Dendritic cell treated with granulocyte-macrophage colony-stimulating factor and Interleukin-4, amounts not matched to agents 40 ng/mL and 50 ng/mL, for 4 days (primary cell): ENCODE results near the gene CD200R1.
"Not testable (repeated sequence)": the region's sequence is repeated elsewhere in the genome, so short reads cannot be mapped to it uniquely, and the experiment has no call there.

Source experiments
- H3K27ac Mint-ChIP-seq: one replicate; pipeline ENCODE4 v1.8.0; 2022; ENCODE audit warnings: mild to moderate bottlenecking, mixed read lengths
- H3K27me3 Mint-ChIP-seq: one replicate; pipeline ENCODE4 v1.8.0; 2022; ENCODE audit warnings: mild to moderate bottlenecking, mixed read lengths
- H3K36me3 Mint-ChIP-seq: one replicate; pipeline ENCODE4 v1.8.0; 2022; ENCODE audit warnings: low read depth, mixed read lengths
- H3K4me1 Mint-ChIP-seq: one replicate; pipeline ENCODE4 v1.8.0; 2022; ENCODE audit warnings: low read depth, mixed read lengths
- H3K4me3 Mint-ChIP-seq: one replicate; pipeline ENCODE4 v1.8.0; 2022; ENCODE audit warnings: mild to moderate bottlenecking, moderate library complexity, mixed read lengths
- H3K9me3 Mint-ChIP-seq: one replicate; pipeline ENCODE4 v1.8.0; 2022; ENCODE audit warnings: mixed read lengths
- intact Hi-C: fragments of 100-400 bp; cut with micrococcal nuclease; formaldehyde crosslinking; loops from one replicate; pipeline ENCODE4 v1.15.0; 2022

CD200R1 gene

GRCh38 chr3:112966633-112967032 is 8.3 kb downstream of the CD200R1 start:
- peaks cover 100% of the 10 kb centered on the region for H3K36me3 Mint-ChIP-seq
- H3K9me3 Mint-ChIP-seq, result peaks cover 26% of the 10 kb centered on the region
- peaks cover 90% of the 10 kb centered on the region for H3K4me1 Mint-ChIP-seq
- intact Hi-C loops, result loop anchor here (5.0 kb wide), 2 partner anchors 34 to 149 kb away; no protein-coding TSS in a partner anchor
- H3K27me3 Mint-ChIP-seq, result no peaks in the 10 kb centered on the region
- H3K27ac Mint-ChIP-seq, result peak overlapping the region; percentile 89
- peak overlapping the region; percentile 74 for H3K4me3 Mint-ChIP-seq

- intact Hi-C loops, result loop anchor here (5.0 kb wide), 2 partner anchors 33 to 148 kb away; no protein-coding TSS in a partner anchor
- H3K9me3 Mint-ChIP-seq, result peaks cover 26% of the 10 kb centered on the region
- H3K27me3 Mint-ChIP-seq, result no peaks in the 10 kb centered on the region
- peaks cover 95% of the 10 kb centered on the region for H3K36me3 Mint-ChIP-seq
- peak overlapping the region; percentile 89 for H3K27ac Mint-ChIP-seq
- H3K4me3 Mint-ChIP-seq, result peak overlapping the region; percentile 50
- H3K4me1 Mint-ChIP-seq, result peaks cover 83% of the 10 kb centered on the region
Observed at GRCh38 chr3:112965656-112966055, 9.2 kb downstream of the CD200R1 start.

- H3K9me3 Mint-ChIP-seq, result peaks cover 26% of the 10 kb centered on the region
- no peaks in the 10 kb centered on the region for H3K27me3 Mint-ChIP-seq
- intact Hi-C loops, result no loop called here
- H3K4me3 Mint-ChIP-seq, result no peak overlapping the region
- peaks cover 65% of the 10 kb centered on the region for H3K4me1 Mint-ChIP-seq
- H3K36me3 Mint-ChIP-seq, result peaks cover 75% of the 10 kb centered on the region
- H3K27ac Mint-ChIP-seq, result no peak overlapping the region
Observed at GRCh38 chr3:112963683-112964082, 11.2 kb downstream of the CD200R1 start.

GRCh38 chr3:112958811-112959560 is 15.9 kb downstream of the CD200R1 start:
- peaks cover 45% of the 10 kb centered on the region for H3K4me1 Mint-ChIP-seq
- peaks cover 73% of the 10 kb centered on the region for H3K36me3 Mint-ChIP-seq
- H3K9me3 Mint-ChIP-seq, result peaks cover 25% of the 10 kb centered on the region
- intact Hi-C loops, result no loop called here
- peak overlapping the region; percentile 61 for H3K4me3 Mint-ChIP-seq
- H3K27me3 Mint-ChIP-seq, result no peaks in the 10 kb centered on the region
- peak overlapping the region; percentile 79 for H3K27ac Mint-ChIP-seq

GRCh38 chr3:112956351-112956750 is 18.6 kb downstream of the CD200R1 start:
- intact Hi-C loops, result no loop called here
- H3K4me3 Mint-ChIP-seq, result no peak overlapping the region
- H3K36me3 Mint-ChIP-seq, result peaks cover 59% of the 10 kb centered on the region
- peaks cover 12% of the 10 kb centered on the region for H3K9me3 Mint-ChIP-seq
- peak overlapping the region; percentile 2 for H3K27ac Mint-ChIP-seq
- H3K27me3 Mint-ChIP-seq, result no peaks in the 10 kb centered on the region
- H3K4me1 Mint-ChIP-seq, result peaks cover 35% of the 10 kb centered on the region

- peaks cover 10% of the 10 kb centered on the region for H3K9me3 Mint-ChIP-seq
- H3K4me3 Mint-ChIP-seq, result no peak overlapping the region
- peaks cover 75% of the 10 kb centered on the region for H3K36me3 Mint-ChIP-seq
- H3K27ac Mint-ChIP-seq, result no peak overlapping the region
- H3K27me3 Mint-ChIP-seq, result no peaks in the 10 kb centered on the region
- H3K4me1 Mint-ChIP-seq, result peaks cover 48% of the 10 kb centered on the region
- intact Hi-C loops, result no loop called here
Observed at GRCh38 chr3:112948346-112948838, 26.5 kb downstream of the CD200R1 start.

GRCh38 chr3:112931736-112932521 is 43.0 kb downstream of the CD200R1 start:
- Mint-ChIP-seq H3K27me3 (no peaks in the 10 kb centered on the region), H3K27ac (peak overlapping the region; percentile 76), H3K4me1 (peaks cover 56% of the 10 kb centered on the region), H3K4me3 (no peak overlapping the region), H3K36me3 (peaks cover 90% of the 10 kb centered on the region), H3K9me3 (peaks cover 11% of the 10 kb centered on the region)
- intact Hi-C loops, result loop anchor here (5.0 kb wide), 1 partner anchor 35 kb away; no protein-coding TSS in a partner anchor

GRCh38 chr3:112930771-112931170 is 44.1 kb downstream of the CD200R1 start:
- peaks cover 54% of the 10 kb centered on the region for H3K4me1 Mint-ChIP-seq
- H3K9me3 Mint-ChIP-seq, result peaks cover 9% of the 10 kb centered on the region
- no peak overlapping the region for H3K4me3 Mint-ChIP-seq
- intact Hi-C loops, result loop anchor here (5.0 kb wide), 1 partner anchor 37 kb away; no protein-coding TSS in a partner anchor
- H3K27me3 Mint-ChIP-seq, result no peaks in the 10 kb centered on the region
- peaks cover 90% of the 10 kb centered on the region for H3K36me3 Mint-ChIP-seq
- H3K27ac Mint-ChIP-seq, result no peak overlapping the region

- no peak overlapping the region for H3K4me3 Mint-ChIP-seq
- H3K4me1 Mint-ChIP-seq, result peaks cover 22% of the 10 kb centered on the region
- intact Hi-C loops, result no loop called here
- H3K36me3 Mint-ChIP-seq, result peaks cover 84% of the 10 kb centered on the region
- H3K27ac Mint-ChIP-seq, result no peak overlapping the region
- no peaks in the 10 kb centered on the region for H3K27me3 Mint-ChIP-seq
- H3K9me3 Mint-ChIP-seq, result no peaks in the 10 kb centered on the region
Observed at GRCh38 chr3:112925969-112926368, 48.9 kb downstream of the CD200R1 start.

- Mint-ChIP-seq H3K27ac (no peak overlapping the region), H3K27me3 (no peaks in the 10 kb centered on the region), H3K36me3 (peaks cover 84% of the 10 kb centered on the region), H3K4me1 (peaks cover 22% of the 10 kb centered on the region), H3K4me3 (no peak overlapping the region), H3K9me3 (no peaks in the 10 kb centered on the region)
- intact Hi-C loops, result no loop called here
Observed at GRCh38 chr3:112925560-112925959, 49.3 kb downstream of the CD200R1 start.

- H3K27ac Mint-ChIP-seq, result peak overlapping the region; percentile 25
- H3K4me3 Mint-ChIP-seq, H3K27me3 Mint-ChIP-seq, H3K4me1 Mint-ChIP-seq: not testable (repeated sequence)
- H3K9me3 Mint-ChIP-seq, result peaks cover 42% of the 10 kb centered on the region
- H3K36me3 Mint-ChIP-seq, result peaks cover 89% of the 10 kb centered on the region
- intact Hi-C loops, result loop anchor here (5.0 kb wide), 1 partner anchor 33 kb away; no protein-coding TSS in a partner anchor
Observed at GRCh38 chr3:112919541-112919940, 55.4 kb downstream of the CD200R1 start.

- Mint-ChIP-seq H3K36me3 (peaks cover 47% of the 10 kb centered on the region), H3K4me3 (no peak overlapping the region), H3K27ac (no peak overlapping the region), H3K9me3 (peaks cover 14% of the 10 kb centered on the region), H3K4me1 (peaks cover 50% of the 10 kb centered on the region), H3K27me3 (no peaks in the 10 kb centered on the region)
- intact Hi-C loops, result no loop called here
Observed at GRCh38 chr3:112908252-112908651, 66.7 kb downstream of the CD200R1 start.

GRCh38 chr3:112904786-112905185 is 70.1 kb downstream of the CD200R1 start:
- Mint-ChIP-seq H3K9me3 (peaks cover 14% of the 10 kb centered on the region), H3K36me3 (peaks cover 12% of the 10 kb centered on the region), H3K27ac (no peak overlapping the region), H3K4me1 (peaks cover 24% of the 10 kb centered on the region), H3K4me3 (no peak overlapping the region), H3K27me3 (no peaks in the 10 kb centered on the region)
- intact Hi-C loops, result no loop called here

GRCh38 chr3:112900113-112900512 is 74.8 kb downstream of the CD200R1 start:
- H3K27me3 Mint-ChIP-seq, result no peaks in the 10 kb centered on the region
- peaks cover 20% of the 10 kb centered on the region for H3K4me1 Mint-ChIP-seq
- H3K27ac Mint-ChIP-seq, result no peak overlapping the region
- peaks cover 14% of the 10 kb centered on the region for H3K9me3 Mint-ChIP-seq
- intact Hi-C loops, result no loop called here
- peaks cover 12% of the 10 kb centered on the region for H3K36me3 Mint-ChIP-seq
- H3K4me3 Mint-ChIP-seq, result no peak overlapping the region
